PC-3 (cell line): ENCODE data around the gene SNX19.

Experiments used
- CTCF ChIP-seq: fragments of 300-600 bp; sonication (generic); conservative IDR thresholded peaks from 2 replicates; pipeline ENCODE4 v1.5.1; 2017; ENCODE audit warnings: antibody characterized with exemption, low read depth, mild to moderate bottlenecking, low read length
- EZH2 ChIP-seq: fragments of 300-600 bp; sonication (generic); IDR thresholded peaks from one replicate; pipeline ENCODE4 v1.6.1; 2017; ENCODE audit warnings: antibody characterized with exemption, mild to moderate bottlenecking, low read length; ENCODE audit not compliant: unreplicated experiment

GRCh38 chr11:130940706-130941105, 24.4 kb upstream of the SNX19 start:
- TF ChIP-seq CTCF (no peak), EZH2 (no peak)
